HG03571 (cell line): ENCODE data around the gene PLD1.
"Not testable (repeated sequence)": the region's sequence is repeated elsewhere in the genome, so short reads cannot be mapped to it uniquely, and the experiment has no call there.

Experiments
- ATAC-seq: cut with Tn5 transposase; IDR thresholded peaks from one replicate; pipeline ENCODE4 v1.9.1; 2021; ENCODE audit not compliant: unreplicated experiment

The PLD1 gene

GRCh38 chr3:171815973-171816595 is 5.8 kb upstream of the PLD1 start:
- no peak for ATAC-seq

- not testable (repeated sequence) for ATAC-seq
Observed at GRCh38 chr3:171814662-171815061, 4.4 kb upstream of the PLD1 start.

- ATAC-seq = no peak
Observed at GRCh38 chr3:171813897-171814460, 3.7 kb upstream of the PLD1 start.

- ATAC-seq = no peak
Observed at GRCh38 chr3:171813278-171813896, 3.1 kb upstream of the PLD1 start.

GRCh38 chr3:171812811-171813210 is 2.5 kb upstream of the PLD1 start:
- no peak for ATAC-seq

GRCh38 chr3:171811913-171812335 is 1.6 kb upstream of the PLD1 start:
- ATAC-seq = no peak

- ATAC-seq = no peak
Observed at GRCh38 chr3:171811295-171811912, 1.1 kb upstream of the PLD1 start.

- ATAC-seq = no peak
Observed at GRCh38 chr3:171810629-171811294, 479 bp upstream of the PLD1 start.

GRCh38 chr3:171809611-171809860 is 747 bp downstream of the PLD1 start:
- peak; percentile 29 for ATAC-seq

GRCh38 chr3:171807806-171808205 is 2.5 kb downstream of the PLD1 start:
- ATAC-seq = no peak

GRCh38 chr3:171807129-171807675 is 3.1 kb downstream of the PLD1 start:
- no peak for ATAC-seq

- ATAC-seq = no peak
Observed at GRCh38 chr3:171806200-171807128, 3.8 kb downstream of the PLD1 start.

GRCh38 chr3:171805687-171806086 is 4.6 kb downstream of the PLD1 start:
- ATAC-seq = no peak

GRCh38 chr3:171804618-171805389 is 5.5 kb downstream of the PLD1 start:
- ATAC-seq = no peak

- no peak for ATAC-seq
Observed at GRCh38 chr3:171803044-171803443, 7.2 kb downstream of the PLD1 start.

- ATAC-seq = no peak
Observed at GRCh38 chr3:171802590-171802956, 7.7 kb downstream of the PLD1 start.

- no peak for ATAC-seq
Observed at GRCh38 chr3:171801738-171802589, 8.3 kb downstream of the PLD1 start.

- ATAC-seq = no peak
Observed at GRCh38 chr3:171799501-171799900, 10.8 kb downstream of the PLD1 start.

- peak; percentile 4 for ATAC-seq
Observed at GRCh38 chr3:171797873-171798272, 12.4 kb downstream of the PLD1 start.
